WTC11 (cell line): Measurements from ENCODE around the gene DNASE1L2. TPM values are rescaled to one million over a fixed set of nuclear protein-coding genes. Genes with fewer than 3 reads are reported as not detected.

ENCODE experiments used
- ATAC-seq: fragments of 200-7000 bp; cut with Tn5 transposase; 2 replicates; pipeline ENCODE4 v1.10.0; 2021; ENCODE audit warnings: mild to moderate bottlenecking, moderate library complexity
- CTCF ChIA-PET: fragments of 300-600 bp; sonication (Branson Sonifier 250); formaldehyde crosslinking; loops from one replicate; lab custom pipeline; 2021; ENCODE audit warnings: antibody characterized with exemption; lab: Charles Lee
- POLR2A ChIA-PET: fragments of 350-600 bp; sonication (Branson Sonifier 250); formaldehyde crosslinking; loops from one replicate; lab custom pipeline; 2021; ENCODE audit warnings: antibody characterized with exemption; lab: Charles Lee
- DNase-seq: peaks from one replicate; pipeline ENCODE4 v3.0.0; 2021; ENCODE audit warnings: low spot score
- H3K27ac Mint-ChIP-seq: 2 replicates; pipeline ENCODE4 v1.8.0; 2021; ENCODE audit warnings: mixed read lengths
- H3K27me3 Mint-ChIP-seq: 2 replicates; pipeline ENCODE4 v1.8.0; 2021; ENCODE audit warnings: low read depth, mild to moderate bottlenecking, moderate library complexity, mixed read lengths
- H3K36me3 Mint-ChIP-seq: 2 replicates; pipeline ENCODE4 v1.8.0; 2021; ENCODE audit warnings: mixed read lengths
- H3K4me1 Mint-ChIP-seq: 2 replicates; pipeline ENCODE4 v1.8.0; 2022; ENCODE audit warnings: mixed read lengths
- H3K4me3 Mint-ChIP-seq: 2 replicates; pipeline ENCODE4 v1.8.0; 2021; ENCODE audit warnings: mild to moderate bottlenecking, moderate library complexity, mixed read lengths
- H3K9me3 Mint-ChIP-seq: 2 replicates; pipeline ENCODE4 v1.8.0; 2021; ENCODE audit warnings: mixed read lengths
- ATF1 ChIP-seq: sonication (generic); formaldehyde crosslinking; IDR thresholded peaks from 2 replicates; pipeline ENCODE4 v1.8.1; 2023; ENCODE audit warnings: mild to moderate bottlenecking, moderate library complexity, missing genetic modification reagents
- CBFB ChIP-seq: sonication (generic); formaldehyde crosslinking; IDR thresholded peaks from 2 replicates; pipeline ENCODE4 v1.8.1; 2022; ENCODE audit warnings: mild to moderate bottlenecking, low read depth, missing genetic modification reagents
- CREB1 ChIP-seq: sonication (generic); formaldehyde crosslinking; IDR thresholded peaks from 2 replicates; pipeline ENCODE4 v1.8.0; 2023; ENCODE audit warnings: mild to moderate bottlenecking, missing genetic modification reagents
- CREM ChIP-seq: sonication (generic); formaldehyde crosslinking; IDR thresholded peaks from 2 replicates; pipeline ENCODE4 v1.8.1; 2022; ENCODE audit warnings: mild to moderate bottlenecking, missing genetic modification reagents, moderate library complexity
- FOXP1 ChIP-seq: sonication (generic); formaldehyde crosslinking; IDR thresholded peaks from 2 replicates; pipeline ENCODE4 v1.8.0; 2022; ENCODE audit warnings: missing genetic modification reagents, mild to moderate bottlenecking, moderate library complexity, borderline replicate concordance
- GTF2I ChIP-seq: fragments of 250-450 bp; sonication (Bioruptor Pico); conservative IDR thresholded peaks from 2 replicates; pipeline ENCODE4 v1.4.0; 2021; ENCODE audit warnings: mild to moderate bottlenecking
- MXD4 ChIP-seq: fragments of 250-450 bp; sonication (Bioruptor Pico); IDR thresholded peaks from 2 replicates; pipeline ENCODE4 v1.8.0; 2021; ENCODE audit warnings: mild to moderate bottlenecking, moderate library complexity, borderline replicate concordance
- NFE2L1 ChIP-seq: sonication (generic); formaldehyde crosslinking; IDR thresholded peaks from 2 replicates; pipeline ENCODE4 v1.8.1; 2023; ENCODE audit warnings: missing genetic modification reagents
- RELA ChIP-seq: sonication (generic); formaldehyde crosslinking; IDR thresholded peaks from 2 replicates; pipeline ENCODE4 v1.8.1; 2022; ENCODE audit warnings: missing genetic modification reagents, mild to moderate bottlenecking, borderline replicate concordance
- ZNF416 ChIP-seq: fragments of 250-450 bp; sonication (Bioruptor Pico); IDR thresholded peaks from 2 replicates; pipeline ENCODE4 v1.9.0; 2021; ENCODE audit warnings: mild to moderate bottlenecking, inconsistent platforms
- total RNA-seq: library from RNA; stranded (reverse); gene quantifications from 3 replicates; pipeline ENCODE4 v1.2.3, GENCODE V29; 2021
- TF ChIP-seq, protein P1 (sequence below): sonication (generic); formaldehyde crosslinking; IDR thresholded peaks from 2 replicates; pipeline ENCODE4 v1.8.0; 2022; ENCODE audit warnings: mild to moderate bottlenecking, missing genetic modification reagents
- TF ChIP-seq, protein P2 (sequence below): fragments of 250-450 bp; sonication (Bioruptor Pico); conservative IDR thresholded peaks from 2 replicates; pipeline ENCODE4 v1.9.0; 2021; ENCODE audit warnings: mild to moderate bottlenecking
- TF ChIP-seq, protein P3 (sequence below): sonication (generic); formaldehyde crosslinking; IDR thresholded peaks from 2 replicates; pipeline ENCODE4 v1.8.0; 2022; ENCODE audit warnings: mild to moderate bottlenecking, missing genetic modification reagents
- TF ChIP-seq, protein P4 (sequence below): sonication (generic); formaldehyde crosslinking; IDR thresholded peaks from 2 replicates; pipeline ENCODE4 v1.8.1; 2023; ENCODE audit warnings: mild to moderate bottlenecking, missing genetic modification reagents, moderate library complexity
- TF ChIP-seq, protein P5 (sequence below): fragments of 250-450 bp; sonication (Bioruptor Pico); IDR thresholded peaks from 2 replicates; pipeline ENCODE4 v2.1.2; 2022; ENCODE audit warnings: mild to moderate bottlenecking, moderate library complexity
- TF ChIP-seq, protein P6 (sequence below): sonication (generic); formaldehyde crosslinking; IDR thresholded peaks from 2 replicates; pipeline ENCODE4 v1.8.0; 2022; ENCODE audit warnings: mild to moderate bottlenecking, missing genetic modification reagents
- TF ChIP-seq, protein P7 (sequence below): fragments of 250-450 bp; sonication (Bioruptor Pico); IDR thresholded peaks from 2 replicates; pipeline ENCODE4 v1.8.0; 2021; ENCODE audit warnings: mild to moderate bottlenecking

The DNASE1L2 gene
- total RNA-seq, 1 experiment from 2014 or later: 0.66 TPM

DNA sequence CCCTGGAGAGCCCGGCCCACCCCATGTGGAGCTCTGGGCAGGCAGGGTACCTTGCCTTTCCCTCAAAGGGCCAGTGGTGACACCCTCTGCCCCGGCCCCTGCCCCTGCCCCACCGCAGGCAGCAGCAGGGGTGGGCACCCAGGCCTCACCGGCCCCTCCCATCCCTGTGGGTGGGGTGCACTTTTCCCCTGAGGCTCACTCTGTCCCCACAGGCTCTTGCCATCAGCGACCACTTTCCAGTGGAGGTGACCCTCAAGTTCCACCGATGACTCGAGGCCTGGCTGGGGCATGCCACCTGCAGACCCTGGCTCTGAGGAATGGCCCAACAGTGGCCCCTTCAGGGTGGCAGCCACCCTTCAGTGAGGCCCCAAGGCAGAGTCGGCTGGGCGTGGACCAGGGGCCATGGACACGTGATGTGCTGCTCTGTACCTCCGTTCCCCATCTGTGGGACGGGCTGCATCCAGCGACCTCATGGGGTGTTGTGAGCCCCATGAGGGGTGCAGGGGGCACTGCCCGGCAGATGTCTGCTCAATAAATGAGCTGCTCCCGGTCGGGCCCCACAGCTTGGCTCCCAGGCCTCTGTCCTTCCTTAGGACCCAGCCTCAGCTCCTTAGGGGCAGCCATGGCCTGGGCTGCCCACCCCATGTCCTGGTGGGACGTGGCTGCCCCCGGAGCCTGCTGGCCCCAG is 2.0 kb downstream of the DNASE1L2 start:
- H3K4me1 Mint-ChIP-seq: no peaks in the 10 kb centered on the region
- TF ChIP-seq, protein P1, sequence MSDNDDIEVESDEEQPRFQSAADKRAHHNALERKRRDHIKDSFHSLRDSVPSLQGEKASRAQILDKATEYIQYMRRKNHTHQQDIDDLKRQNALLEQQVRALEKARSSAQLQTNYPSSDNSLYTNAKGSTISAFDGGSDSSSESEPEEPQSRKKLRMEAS: no peak
- TF ChIP-seq, protein P2, sequence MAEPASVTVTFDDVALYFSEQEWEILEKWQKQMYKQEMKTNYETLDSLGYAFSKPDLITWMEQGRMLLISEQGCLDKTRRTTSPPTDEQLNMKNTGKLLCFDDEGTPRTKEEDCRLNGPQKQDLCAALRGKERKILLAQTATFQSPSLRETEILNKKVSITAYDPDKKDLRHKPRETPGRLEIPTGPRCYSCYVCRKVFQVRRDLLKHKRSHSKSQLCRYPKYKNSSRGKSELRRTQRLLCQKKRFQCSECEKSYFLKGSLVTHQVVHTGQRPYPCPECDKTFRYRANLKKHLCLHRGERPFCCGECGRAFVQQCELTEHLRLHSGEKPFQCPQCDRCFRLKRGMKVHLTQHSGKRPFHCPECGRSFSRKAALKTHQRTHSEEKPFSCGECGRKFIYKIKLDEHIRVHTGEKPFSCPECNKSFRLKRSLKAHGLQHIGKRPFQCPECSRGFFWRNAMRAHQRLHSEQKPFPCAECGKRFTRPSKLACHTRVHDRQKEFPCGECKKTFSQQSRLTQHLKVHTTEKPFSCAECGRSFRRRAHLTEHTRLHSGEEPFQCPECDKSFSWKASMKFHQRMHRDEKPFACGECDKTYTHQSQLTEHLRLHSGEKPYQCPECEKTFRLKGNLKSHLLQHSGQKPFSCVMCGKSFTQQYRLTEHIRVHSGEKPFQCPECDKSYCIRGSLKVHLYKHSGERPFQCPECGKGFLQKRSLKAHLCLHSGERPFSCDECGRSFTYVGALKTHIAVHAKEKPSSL (CRISPR knock-in tag): no peak
- no peak for TF ChIP-seq CREM (CRISPR knock-in tag)
- TF ChIP-seq, protein P3, sequence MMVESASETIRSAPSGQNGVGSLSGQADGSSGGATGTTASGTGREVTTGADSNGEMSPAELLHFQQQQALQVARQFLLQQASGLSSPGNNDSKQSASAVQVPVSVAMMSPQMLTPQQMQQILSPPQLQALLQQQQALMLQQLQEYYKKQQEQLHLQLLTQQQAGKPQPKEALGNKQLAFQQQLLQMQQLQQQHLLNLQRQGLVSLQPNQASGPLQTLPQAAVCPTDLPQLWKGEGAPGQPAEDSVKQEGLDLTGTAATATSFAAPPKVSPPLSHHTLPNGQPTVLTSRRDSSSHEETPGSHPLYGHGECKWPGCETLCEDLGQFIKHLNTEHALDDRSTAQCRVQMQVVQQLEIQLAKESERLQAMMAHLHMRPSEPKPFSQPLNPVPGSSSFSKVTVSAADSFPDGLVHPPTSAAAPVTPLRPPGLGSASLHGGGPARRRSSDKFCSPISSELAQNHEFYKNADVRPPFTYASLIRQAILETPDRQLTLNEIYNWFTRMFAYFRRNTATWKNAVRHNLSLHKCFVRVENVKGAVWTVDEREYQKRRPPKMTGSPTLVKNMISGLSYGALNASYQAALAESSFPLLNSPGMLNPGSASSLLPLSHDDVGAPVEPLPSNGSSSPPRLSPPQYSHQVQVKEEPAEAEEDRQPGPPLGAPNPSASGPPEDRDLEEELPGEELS (CRISPR knock-in tag): 0 out of 2 replicates have a peak, but pooled peaks have one; percentile 31
- TF ChIP-seq, protein P4, sequence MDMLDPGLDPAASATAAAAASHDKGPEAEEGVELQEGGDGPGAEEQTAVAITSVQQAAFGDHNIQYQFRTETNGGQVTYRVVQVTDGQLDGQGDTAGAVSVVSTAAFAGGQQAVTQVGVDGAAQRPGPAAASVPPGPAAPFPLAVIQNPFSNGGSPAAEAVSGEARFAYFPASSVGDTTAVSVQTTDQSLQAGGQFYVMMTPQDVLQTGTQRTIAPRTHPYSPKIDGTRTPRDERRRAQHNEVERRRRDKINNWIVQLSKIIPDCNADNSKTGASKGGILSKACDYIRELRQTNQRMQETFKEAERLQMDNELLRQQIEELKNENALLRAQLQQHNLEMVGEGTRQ (CRISPR knock-in tag): peak; percentile 81
- no peak for TF ChIP-seq MXD4
- no peak for TF ChIP-seq CREB1 (CRISPR knock-in tag)
- no peak for TF ChIP-seq FOXP1
- TF ChIP-seq, protein P5, sequence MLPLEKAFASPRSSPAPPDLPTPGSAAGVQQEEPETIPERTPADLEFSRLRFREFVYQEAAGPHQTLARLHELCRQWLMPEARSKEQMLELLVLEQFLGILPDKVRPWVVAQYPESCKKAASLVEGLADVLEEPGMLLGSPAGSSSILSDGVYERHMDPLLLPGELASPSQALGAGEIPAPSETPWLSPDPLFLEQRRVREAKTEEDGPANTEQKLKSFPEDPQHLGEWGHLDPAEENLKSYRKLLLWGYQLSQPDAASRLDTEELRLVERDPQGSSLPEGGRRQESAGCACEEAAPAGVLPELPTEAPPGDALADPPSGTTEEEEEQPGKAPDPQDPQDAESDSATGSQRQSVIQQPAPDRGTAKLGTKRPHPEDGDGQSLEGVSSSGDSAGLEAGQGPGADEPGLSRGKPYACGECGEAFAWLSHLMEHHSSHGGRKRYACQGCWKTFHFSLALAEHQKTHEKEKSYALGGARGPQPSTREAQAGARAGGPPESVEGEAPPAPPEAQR (CRISPR knock-in tag): no peak
- TF ChIP-seq, protein P6, sequence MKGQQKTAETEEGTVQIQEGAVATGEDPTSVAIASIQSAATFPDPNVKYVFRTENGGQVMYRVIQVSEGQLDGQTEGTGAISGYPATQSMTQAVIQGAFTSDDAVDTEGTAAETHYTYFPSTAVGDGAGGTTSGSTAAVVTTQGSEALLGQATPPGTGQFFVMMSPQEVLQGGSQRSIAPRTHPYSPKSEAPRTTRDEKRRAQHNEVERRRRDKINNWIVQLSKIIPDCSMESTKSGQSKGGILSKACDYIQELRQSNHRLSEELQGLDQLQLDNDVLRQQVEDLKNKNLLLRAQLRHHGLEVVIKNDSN (CRISPR knock-in tag): peak; percentile 78
- no peak for TF ChIP-seq GTF2I (CRISPR knock-in tag)
- no peak for TF ChIP-seq ZNF416 (CRISPR knock-in tag)
- no peak for TF ChIP-seq ATF1 (CRISPR knock-in tag)
- no peak; the same call in 1 of the 2 replicates for TF ChIP-seq RELA
- TF ChIP-seq, protein P7, sequence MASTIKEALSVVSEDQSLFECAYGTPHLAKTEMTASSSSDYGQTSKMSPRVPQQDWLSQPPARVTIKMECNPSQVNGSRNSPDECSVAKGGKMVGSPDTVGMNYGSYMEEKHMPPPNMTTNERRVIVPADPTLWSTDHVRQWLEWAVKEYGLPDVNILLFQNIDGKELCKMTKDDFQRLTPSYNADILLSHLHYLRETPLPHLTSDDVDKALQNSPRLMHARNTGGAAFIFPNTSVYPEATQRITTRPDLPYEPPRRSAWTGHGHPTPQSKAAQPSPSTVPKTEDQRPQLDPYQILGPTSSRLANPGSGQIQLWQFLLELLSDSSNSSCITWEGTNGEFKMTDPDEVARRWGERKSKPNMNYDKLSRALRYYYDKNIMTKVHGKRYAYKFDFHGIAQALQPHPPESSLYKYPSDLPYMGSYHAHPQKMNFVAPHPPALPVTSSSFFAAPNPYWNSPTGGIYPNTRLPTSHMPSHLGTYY (CRISPR knock-in tag): no peak; the same call in 1 of the 2 replicates
- 0 out of 2 replicates have a peak, but pooled peaks have one; percentile 66 for TF ChIP-seq CBFB (CRISPR knock-in tag)
- no peak for TF ChIP-seq NFE2L1 (CRISPR knock-in tag)
- ATAC-seq (peak; percentile 2; the same call in 1 of the 2 replicates), DNase-seq (no peak)
- H3K27me3 Mint-ChIP-seq: peaks cover 16% of the 10 kb centered on the region
- peak overlapping the region; percentile 24; the same call in 1 of the 2 replicates for H3K4me3 Mint-ChIP-seq
- ChIA-PET CTCF (interaction anchor here (0.6 to 4.5 kb wide), 7 partner anchors 9 to 263 kb away, joined by 3 to 51 read pairs (median 4); partner anchors contain the start of genes CASKIN1 and ECI1), POLR2A (interaction anchor here (0.5 to 4.1 kb wide), 5 partner anchors 13 to 86 kb away, joined by 3 to 28 read pairs (median 3); partner anchors contain the start of genes ECI1 and TRAF7)
- no peaks in the 10 kb centered on the region for H3K9me3 Mint-ChIP-seq
- peaks cover 11% of the 10 kb centered on the region for H3K36me3 Mint-ChIP-seq
- H3K27ac Mint-ChIP-seq: no peak overlapping the region
